Choroid plexus epithelial cell (primary cell): ENCODE measurements around the gene SEZ6L2.
"Not testable (repeated sequence)": the region's sequence is repeated elsewhere in the genome, so short reads cannot be mapped to it uniquely, and the experiment has no call there.

Source experiments
- DNase-seq: peaks from one replicate; pipeline ENCODE4 v3.0.0-alpha.2; 2010; ENCODE audit warnings: low read depth
- H3K4me3 ChIP-seq: 2 replicates; pipeline ENCODE4 v1.5.1; 2011; ENCODE audit warnings: low read depth, mild to moderate bottlenecking, control low read depth, low read length, moderate library complexity
- CTCF ChIP-seq: conservative IDR thresholded peaks from 2 replicates; pipeline ENCODE4 v1.5.1; 2011; ENCODE audit warnings: low read depth, mild to moderate bottlenecking, control low read depth, inconsistent platforms, low read length, moderate library complexity

The SEZ6L2 gene

GRCh38 chr16:29871822-29872546, 27.4 kb downstream of the SEZ6L2 start:
- DNase-seq = no peak
- no peak for TF ChIP-seq CTCF

GRCh38 chr16:29869067-29869466, 30.3 kb downstream of the SEZ6L2 start:
- not testable (repeated sequence) for DNase-seq, H3K4me3 ChIP-seq

More at GRCh38 chr16:29871822-29872546, 27.4 kb downstream of the SEZ6L2 start:
- H3K4me3 ChIP-seq = no peak overlapping the region

- TF ChIP-seq CTCF = no peak
- H3K4me3 ChIP-seq = no peak overlapping the region
- DNase-seq = no peak
Observed at GRCh38 chr16:29868396-29869009, 30.8 kb downstream of the SEZ6L2 start.

GRCh38 chr16:29864205-29864604, 35.1 kb downstream of the SEZ6L2 start:
- H3K4me3 ChIP-seq = no peak overlapping the region

GRCh38 chr16:29863669-29863984, 35.7 kb downstream of the SEZ6L2 start:
- DNase-seq = no peak
- peak overlapping the region; percentile 45 for H3K4me3 ChIP-seq
- no peak for TF ChIP-seq CTCF

More at GRCh38 chr16:29864205-29864604, 35.1 kb downstream of the SEZ6L2 start:
- DNase-seq = no peak
- TF ChIP-seq CTCF = no peak

DNA sequence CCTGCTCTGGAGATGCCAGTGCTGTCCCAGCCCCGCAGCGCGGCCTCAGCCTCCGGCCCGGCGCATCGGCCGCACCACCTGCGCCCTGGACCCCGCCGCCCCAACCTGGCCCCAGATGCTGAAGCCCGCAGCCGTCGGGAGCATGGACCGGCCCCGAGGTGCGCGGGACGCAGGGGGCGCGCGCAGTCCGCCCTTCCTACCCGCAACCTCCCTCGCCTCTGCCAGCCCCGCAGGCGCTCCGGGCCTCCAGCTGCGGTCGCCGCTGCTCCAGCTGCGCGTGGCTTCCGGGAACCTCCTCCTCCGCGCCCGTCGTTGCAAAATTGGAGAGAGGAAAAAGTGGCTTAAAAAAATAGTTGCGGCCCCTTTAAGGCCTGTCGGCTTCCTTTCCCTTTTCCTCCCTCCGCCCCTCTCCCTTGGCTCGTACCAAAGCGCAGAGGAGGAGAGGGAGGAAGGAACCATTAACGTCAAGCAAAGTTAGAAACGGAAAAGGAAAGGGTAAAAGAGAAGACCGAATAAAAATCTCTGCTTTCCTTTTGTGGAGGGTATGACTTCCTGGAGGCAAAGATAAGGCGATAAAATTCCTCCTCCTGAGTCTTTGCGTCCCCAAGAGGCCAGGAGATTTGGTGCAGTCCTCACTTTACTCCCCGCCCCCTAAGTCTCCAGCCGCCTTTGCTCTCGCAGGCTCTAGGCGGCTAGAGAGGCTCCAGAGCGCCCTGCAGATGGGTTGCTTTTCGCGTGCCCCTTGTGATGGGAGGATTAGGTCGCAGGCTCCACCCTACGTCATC, 36.3 kb downstream of the SEZ6L2 start, which contains the start of gene CDIPT:
Gene CDIPT (minus strand): TSS at position 343 of the 785 bp plus-strand sequence. CDS start 369 bp downstream, outside the sequence.
- TF ChIP-seq CTCF = peak; percentile 60
- DNase-seq = peak; percentile 99
- H3K4me3 ChIP-seq = peak within 1 kb of the TSS; percentile 91

DNA sequence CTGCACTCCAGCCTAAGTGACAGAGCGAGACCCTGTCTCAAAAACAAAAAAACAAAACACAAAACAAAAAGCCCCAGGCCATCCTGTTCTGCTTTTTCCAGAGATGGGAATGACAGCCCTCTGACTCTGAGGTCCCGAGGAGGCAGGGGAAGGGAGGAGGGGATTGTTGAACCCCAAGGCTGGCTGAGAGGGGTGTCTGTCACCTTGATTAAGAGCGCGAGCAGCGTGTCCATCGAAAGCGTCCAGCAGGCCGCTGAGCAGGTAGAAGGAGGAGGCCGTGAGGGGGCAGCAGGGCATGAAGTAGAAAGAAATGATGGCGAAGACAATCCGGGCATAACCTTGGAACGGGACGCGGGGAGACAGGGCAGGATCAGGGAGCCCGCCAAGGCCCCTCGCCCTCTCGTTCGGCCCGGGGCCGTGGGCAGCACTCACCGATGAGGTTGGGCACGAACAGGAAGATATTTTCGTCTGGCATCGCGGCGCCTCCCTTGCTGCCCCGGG, 36.9 kb downstream of the SEZ6L2 start:
- peak overlapping the region; percentile 91 for H3K4me3 ChIP-seq
- TF ChIP-seq CTCF = peak; percentile 50
- peak; percentile 35 for DNase-seq
